Erythroblast (primary cell): ENCODE measurements around the gene CORO6.

ENCODE experiments used
- GATA1 ChIP-seq: IDR thresholded peaks from 2 replicates; pipeline ENCODE4 v1.6.1; 2011; ENCODE audit warnings: low read depth, mild to moderate bottlenecking, control low read depth, low read length, moderate library complexity
- POLR2A ChIP-seq: IDR thresholded peaks from 2 replicates; pipeline ENCODE4 v1.6.1; 2011; ENCODE audit warnings: mild to moderate bottlenecking, low read length

DNA sequence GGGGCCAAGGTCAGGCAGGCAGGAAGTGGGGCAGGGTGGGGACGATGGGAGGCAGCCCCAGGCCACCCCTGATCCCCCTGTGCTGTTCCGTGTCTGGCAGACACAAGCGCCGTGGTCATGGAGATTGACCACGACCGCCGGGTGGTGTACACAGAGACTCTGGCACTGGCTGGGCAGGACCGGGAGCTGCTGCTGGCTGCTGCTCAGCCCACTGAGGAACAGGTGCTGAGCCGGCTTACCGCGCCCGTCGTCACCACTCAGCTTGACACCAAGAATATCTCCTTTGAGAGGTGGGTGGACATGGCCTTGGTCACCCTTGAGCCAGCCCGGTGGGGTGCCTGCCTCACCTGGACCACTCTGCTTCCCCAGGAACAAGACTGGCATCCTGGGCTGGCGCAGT is 13.7 kb downstream of the CORO6 start:
- TF ChIP-seq GATA1 (no peak), POLR2A (no peak)
